HepG2 (cell line): Measurements from ENCODE around the gene TPCN2. TPM values are rescaled to one million over a fixed set of nuclear protein-coding genes. Genes with fewer than 3 reads are reported as not detected.

Experiments used
- AGO2 ChIP-seq: fragments of 200-400 bp; formaldehyde crosslinking; optimal IDR thresholded peaks from 2 replicates; pipeline ENCODE3; 2017; ENCODE audit warnings: mild to moderate bottlenecking, low read depth, low read length, moderate library complexity
- ELF4 ChIP-seq: sonication (generic); formaldehyde crosslinking; IDR thresholded peaks from 2 replicates; pipeline ENCODE4 v1.5.0; 2020; ENCODE audit warnings: missing genetic modification reagents, mild to moderate bottlenecking, moderate library complexity, borderline replicate concordance
- HNF4G ChIP-seq, 2 experiments: sonication (generic) in 1 of 2; formaldehyde crosslinking in 1 of 2; IDR thresholded peaks; 2 replicates each; pipeline versions ENCODE4 v1.4.0 to v1.6.1; 2011 to 2020; ENCODE audit warnings: borderline replicate concordance in 2 of 2, low read depth in 2 of 2, mild to moderate bottlenecking in 2 of 2, low read length in 1 of 2, missing genetic modification reagents in 1 of 2, moderate library complexity in 1 of 2
- HNRNPL ChIP-seq: fragments of 200-400 bp; formaldehyde crosslinking; IDR thresholded peaks from 2 replicates; pipeline ENCODE4 v1.6.1; 2017; ENCODE audit warnings: mild to moderate bottlenecking, low read depth, low read length
- IKZF4 ChIP-seq: sonication (generic); formaldehyde crosslinking; IDR thresholded peaks from 2 replicates; pipeline ENCODE4 v1.5.1; 2020; ENCODE audit warnings: borderline replicate concordance, mild to moderate bottlenecking, low read depth, missing genetic modification reagents; ENCODE audit errors: not compliant biosample characterization
- LCORL ChIP-seq, 2 experiments: fragments of 450-650 bp in 1 of 2; sonication (generic) in 1 of 2; formaldehyde crosslinking in 1 of 2; IDR thresholded peaks; 2 replicates each; pipeline versions ENCODE4 v1.5.0 to v1.6.1; 2017 to 2020; ENCODE audit warnings: antibody characterized with exemption in 1 of 2, missing genetic modification reagents in 1 of 2
- MXI1 ChIP-seq: IDR thresholded peaks from 3 replicates; pipeline ENCODE4 v1.6.1; 2012; ENCODE audit warnings: low read depth, low read length, inconsistent platforms, borderline replicate concordance
- MYC ChIP-seq: sonication (generic); formaldehyde crosslinking; IDR thresholded peaks from 2 replicates; pipeline ENCODE4 v1.9.0; 2021; ENCODE audit warnings: missing genetic modification reagents, borderline replicate concordance
- NRL ChIP-seq: sonication (generic); formaldehyde crosslinking; IDR thresholded peaks from 2 replicates; pipeline ENCODE4 v1.5.0; 2020; ENCODE audit warnings: missing genetic modification reagents, mild to moderate bottlenecking, moderate library complexity, borderline replicate concordance
- PHF20 ChIP-seq: sonication (generic); formaldehyde crosslinking; IDR thresholded peaks from 2 replicates; pipeline ENCODE4 v1.5.0; 2020; ENCODE audit warnings: mild to moderate bottlenecking, missing genetic modification reagents
- PHF21A ChIP-seq: sonication (generic); formaldehyde crosslinking; IDR thresholded peaks from 2 replicates; pipeline ENCODE4 v1.5.0; 2020; ENCODE audit warnings: mild to moderate bottlenecking, missing genetic modification reagents
- SP5 ChIP-seq: IDR thresholded peaks from 2 replicates; pipeline ENCODE4 v1.6.1; 2016; ENCODE audit warnings: low read depth, borderline replicate concordance
- ZBTB7B ChIP-seq: sonication (generic); formaldehyde crosslinking; IDR thresholded peaks from 2 replicates; pipeline ENCODE4 v1.4.0; 2020; ENCODE audit warnings: missing genetic modification reagents
- ZNF292 ChIP-seq: sonication (generic); formaldehyde crosslinking; IDR thresholded peaks from 2 replicates; pipeline ENCODE4 v1.8.1; 2022; ENCODE audit warnings: mild to moderate bottlenecking, low read depth, missing genetic modification reagents, borderline replicate concordance
- ZNF780A ChIP-seq: sonication (generic); formaldehyde crosslinking; IDR thresholded peaks from 2 replicates; pipeline ENCODE4 v1.8.0; 2022; ENCODE audit warnings: mild to moderate bottlenecking, missing genetic modification reagents, moderate library complexity
- polyA plus RNA-seq, 8 experiments: library from polyadenylated mRNA; depleted of rRNA in 3 of 8; stranded (reverse) in 7 of 8; unstranded in 1 of 8; fragments of >200 nt; fragmentation: Illumina TruSeq in 4 of 8; extraction: Trizol in 4 of 8; gene quantifications; 2 replicates each; pipeline versions ENCODE4 v1.2.1 to v1.2.3, GENCODE V29; 2011 to 2016; ENCODE audit warnings: low read depth in 4 of 8, missing spikeins in 1 of 8, mixed read lengths in 1 of 8; ENCODE audit not compliant: insufficient read depth in 1 of 8
- total RNA-seq, 5 experiments: library from RNA; depleted of rRNA; stranded (reverse); fragments of >200 nt; fragmentation: Illumina TruSeq; extraction: Trizol; gene quantifications; 2 replicates each; pipeline ENCODE4 v1.2.3, GENCODE V29; 2016; ENCODE audit warnings: low read depth in 1 of 5
- TF ChIP-seq, protein P1 (sequence below): sonication (generic); formaldehyde crosslinking; IDR thresholded peaks from 2 replicates; pipeline ENCODE4 v1.5.1; 2020; ENCODE audit warnings: mild to moderate bottlenecking, missing genetic modification reagents, moderate library complexity
- TF ChIP-seq, protein P2 (sequence below): sonication (generic); formaldehyde crosslinking; IDR thresholded peaks from 2 replicates; pipeline ENCODE4 v1.8.0; 2023; ENCODE audit warnings: mild to moderate bottlenecking, missing genetic modification reagents
- TF ChIP-seq, protein P3 (sequence below): sonication (generic); formaldehyde crosslinking; IDR thresholded peaks from 2 replicates; pipeline ENCODE4 v1.5.0; 2020; ENCODE audit warnings: mild to moderate bottlenecking, missing genetic modification reagents

Gene TPCN2
- total and polyA plus RNA-seq, 2 of the 13 experiments (the other 11 are each of a cell fraction or from before 2014, with no cell fraction given): 5.6 to 5.9 TPM

DNA sequence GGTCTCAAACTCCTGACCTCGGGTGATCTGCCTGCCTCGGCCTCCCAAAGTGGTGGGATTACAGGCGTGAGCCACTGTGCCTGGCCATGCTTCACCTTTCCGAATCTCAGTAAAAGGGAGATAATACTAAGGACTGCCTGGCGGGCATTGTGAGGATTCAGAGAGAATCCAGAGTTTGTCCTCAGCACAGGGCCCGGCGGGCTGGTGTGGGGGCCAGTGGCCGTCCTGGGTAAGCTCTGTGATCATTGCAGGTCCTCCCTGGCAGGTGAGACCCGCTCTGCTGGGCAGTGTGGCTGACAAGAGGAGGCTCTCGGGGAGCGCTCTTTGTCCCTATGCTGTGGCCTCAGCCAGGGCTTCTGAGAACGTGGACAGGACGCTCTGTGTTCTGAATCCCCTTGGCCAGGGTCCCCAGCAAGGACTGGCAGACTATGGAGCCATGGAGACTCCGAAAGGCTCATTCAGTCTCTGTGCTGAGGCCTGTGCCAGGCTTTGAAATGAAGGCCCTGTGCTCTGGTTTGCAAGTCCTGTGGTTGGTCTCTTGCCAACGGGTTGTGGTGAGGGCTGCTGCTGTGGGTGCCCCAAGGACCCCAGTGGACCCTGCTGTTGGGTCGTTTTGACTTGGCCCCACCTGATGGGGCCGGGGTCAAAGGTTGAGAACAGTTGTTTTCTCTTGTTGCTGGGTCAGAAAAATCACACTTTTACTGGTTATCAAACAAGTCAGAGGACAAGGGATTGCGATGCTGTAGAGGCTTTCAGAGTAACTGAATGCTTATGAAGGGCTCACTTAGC is 2.1 kb downstream of the TPCN2 start (continued):
- TF ChIP-seq HNF4G (IDR thresholded peaks at IDR 0.05; ENCODE audit: borderline replicate concordance, low read depth, low read length) (peak; percentile 52; the same call in 1 of the 2 replicates), HNF4G (CRISPR knock-in tag; IDR thresholded peaks at IDR 0.05; ENCODE audit: borderline replicate concordance, low read depth) (no peak), MXI1 (no peak), IKZF4 (CRISPR knock-in tag) (peak; percentile 15), ZNF292 (0 out of 2 replicates have a peak, but pooled peaks have one; percentile 22), PHF21A (CRISPR knock-in tag) (0 out of 2 replicates have a peak, but pooled peaks have one; percentile 21), SP5 (CRISPR knock-in tag) (no peak), LCORL (IDR thresholded peaks at IDR 0.05) (no peak), LCORL (CRISPR knock-in tag; IDR thresholded peaks at IDR 0.05) (0 out of 2 replicates have a peak, but pooled peaks have one; percentile 33), ELF4 (no peak), HNRNPL (0 out of 2 replicates have a peak, but pooled peaks have one; percentile 56), NRL (no peak), ZNF780A (CRISPR knock-in tag) (no peak), AGO2 (no peak), PHF20 (CRISPR knock-in tag) (no peak), ZBTB7B (CRISPR knock-in tag) (0 out of 2 replicates have a peak, but pooled peaks have one; percentile 23), MYC (CRISPR knock-in tag) (0 out of 2 replicates have a peak, but pooled peaks have one; percentile 14)
- TF ChIP-seq, protein P1, sequence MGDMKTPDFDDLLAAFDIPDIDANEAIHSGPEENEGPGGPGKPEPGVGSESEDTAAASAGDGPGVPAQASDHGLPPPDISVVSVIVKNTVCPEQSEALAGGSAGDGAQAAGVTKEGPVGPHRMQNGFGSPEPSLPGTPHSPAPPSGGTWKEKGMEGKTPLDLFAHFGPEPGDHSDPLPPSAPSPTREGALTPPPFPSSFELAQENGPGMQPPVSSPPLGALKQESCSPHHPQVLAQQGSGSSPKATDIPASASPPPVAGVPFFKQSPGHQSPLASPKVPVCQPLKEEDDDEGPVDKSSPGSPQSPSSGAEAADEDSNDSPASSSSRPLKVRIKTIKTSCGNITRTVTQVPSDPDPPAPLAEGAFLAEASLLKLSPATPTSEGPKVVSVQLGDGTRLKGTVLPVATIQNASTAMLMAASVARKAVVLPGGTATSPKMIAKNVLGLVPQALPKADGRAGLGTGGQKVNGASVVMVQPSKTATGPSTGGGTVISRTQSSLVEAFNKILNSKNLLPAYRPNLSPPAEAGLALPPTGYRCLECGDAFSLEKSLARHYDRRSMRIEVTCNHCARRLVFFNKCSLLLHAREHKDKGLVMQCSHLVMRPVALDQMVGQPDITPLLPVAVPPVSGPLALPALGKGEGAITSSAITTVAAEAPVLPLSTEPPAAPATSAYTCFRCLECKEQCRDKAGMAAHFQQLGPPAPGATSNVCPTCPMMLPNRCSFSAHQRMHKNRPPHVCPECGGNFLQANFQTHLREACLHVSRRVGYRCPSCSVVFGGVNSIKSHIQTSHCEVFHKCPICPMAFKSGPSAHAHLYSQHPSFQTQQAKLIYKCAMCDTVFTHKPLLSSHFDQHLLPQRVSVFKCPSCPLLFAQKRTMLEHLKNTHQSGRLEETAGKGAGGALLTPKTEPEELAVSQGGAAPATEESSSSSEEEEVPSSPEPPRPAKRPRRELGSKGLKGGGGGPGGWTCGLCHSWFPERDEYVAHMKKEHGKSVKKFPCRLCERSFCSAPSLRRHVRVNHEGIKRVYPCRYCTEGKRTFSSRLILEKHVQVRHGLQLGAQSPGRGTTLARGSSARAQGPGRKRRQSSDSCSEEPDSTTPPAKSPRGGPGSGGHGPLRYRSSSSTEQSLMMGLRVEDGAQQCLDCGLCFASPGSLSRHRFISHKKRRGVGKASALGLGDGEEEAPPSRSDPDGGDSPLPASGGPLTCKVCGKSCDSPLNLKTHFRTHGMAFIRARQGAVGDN (CRISPR knock-in tag): peak; percentile 62
- TF ChIP-seq, protein P2, sequence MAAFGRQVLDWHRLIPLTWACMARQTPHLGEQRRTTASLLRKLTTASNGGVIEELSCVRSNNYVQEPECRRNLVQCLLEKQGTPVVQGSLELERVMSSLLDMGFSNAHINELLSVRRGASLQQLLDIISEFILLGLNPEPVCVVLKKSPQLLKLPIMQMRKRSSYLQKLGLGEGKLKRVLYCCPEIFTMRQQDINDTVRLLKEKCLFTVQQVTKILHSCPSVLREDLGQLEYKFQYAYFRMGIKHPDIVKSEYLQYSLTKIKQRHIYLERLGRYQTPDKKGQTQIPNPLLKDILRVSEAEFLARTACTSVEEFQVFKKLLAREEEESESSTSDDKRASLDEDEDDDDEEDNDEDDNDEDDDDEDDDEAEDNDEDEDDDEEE (CRISPR knock-in tag): 0 out of 2 replicates have a peak, but pooled peaks have one; percentile 21
- TF ChIP-seq, protein P3, sequence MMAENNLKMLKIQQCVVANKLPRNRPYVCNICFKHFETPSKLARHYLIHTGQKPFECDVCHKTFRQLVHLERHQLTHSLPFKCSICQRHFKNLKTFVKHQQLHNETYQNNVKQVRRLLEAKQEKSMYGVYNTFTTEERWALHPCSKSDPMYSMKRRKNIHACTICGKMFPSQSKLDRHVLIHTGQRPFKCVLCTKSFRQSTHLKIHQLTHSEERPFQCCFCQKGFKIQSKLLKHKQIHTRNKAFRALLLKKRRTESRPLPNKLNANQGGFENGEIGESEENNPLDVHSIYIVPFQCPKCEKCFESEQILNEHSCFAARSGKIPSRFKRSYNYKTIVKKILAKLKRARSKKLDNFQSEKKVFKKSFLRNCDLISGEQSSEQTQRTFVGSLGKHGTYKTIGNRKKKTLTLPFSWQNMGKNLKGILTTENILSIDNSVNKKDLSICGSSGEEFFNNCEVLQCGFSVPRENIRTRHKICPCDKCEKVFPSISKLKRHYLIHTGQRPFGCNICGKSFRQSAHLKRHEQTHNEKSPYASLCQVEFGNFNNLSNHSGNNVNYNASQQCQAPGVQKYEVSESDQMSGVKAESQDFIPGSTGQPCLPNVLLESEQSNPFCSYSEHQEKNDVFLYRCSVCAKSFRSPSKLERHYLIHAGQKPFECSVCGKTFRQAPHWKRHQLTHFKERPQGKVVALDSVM (CRISPR knock-in tag): no peak
